GM19452 (cell line): ENCODE measurements around the gene ABHD2.

Experiments
- ATAC-seq: cut with Tn5 transposase; IDR thresholded peaks from one replicate; pipeline ENCODE4 v1.9.1; 2021; ENCODE audit not compliant: unreplicated experiment

ABHD2 gene

DNA sequence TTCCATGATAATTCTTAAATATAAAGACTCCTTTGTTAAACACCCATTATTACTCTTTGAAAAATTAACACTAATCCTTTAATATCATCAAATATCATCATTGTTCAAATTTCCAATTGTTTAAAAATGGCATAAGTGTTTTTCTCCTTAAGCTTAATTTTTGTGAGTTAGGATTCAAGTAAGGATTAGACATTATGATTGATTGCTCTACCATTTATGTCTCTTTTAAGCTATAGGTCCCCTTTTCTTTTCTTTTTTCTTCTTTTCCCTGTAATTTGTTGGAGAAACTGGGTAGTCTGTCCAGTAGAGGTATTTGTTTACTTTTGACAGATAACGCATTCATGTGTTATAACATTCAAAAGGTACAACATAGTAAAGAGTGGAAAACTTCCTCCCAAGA, 9.1 kb downstream of the ABHD2 start:
- no peak for ATAC-seq

DNA sequence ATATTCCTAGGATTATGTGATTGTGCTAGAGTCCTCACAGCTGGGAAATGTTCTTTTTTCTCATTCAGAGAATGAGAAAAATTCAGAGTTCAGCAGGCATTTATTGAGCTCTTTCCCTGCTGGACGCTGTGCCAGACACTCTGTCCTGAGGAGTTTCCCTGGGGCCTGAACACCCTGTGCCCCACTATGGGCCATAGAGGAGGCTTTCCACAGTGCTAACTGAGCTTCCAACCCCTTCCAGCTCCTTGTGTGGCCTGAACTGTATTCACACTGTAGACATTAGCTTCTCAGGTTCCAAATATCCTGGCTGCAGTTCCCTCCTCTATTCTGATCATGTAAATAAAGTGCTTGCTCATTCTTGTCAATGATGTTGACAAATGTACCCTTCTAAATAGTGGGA, 10.0 kb downstream of the ABHD2 start:
- ATAC-seq, result no peak

DNA sequence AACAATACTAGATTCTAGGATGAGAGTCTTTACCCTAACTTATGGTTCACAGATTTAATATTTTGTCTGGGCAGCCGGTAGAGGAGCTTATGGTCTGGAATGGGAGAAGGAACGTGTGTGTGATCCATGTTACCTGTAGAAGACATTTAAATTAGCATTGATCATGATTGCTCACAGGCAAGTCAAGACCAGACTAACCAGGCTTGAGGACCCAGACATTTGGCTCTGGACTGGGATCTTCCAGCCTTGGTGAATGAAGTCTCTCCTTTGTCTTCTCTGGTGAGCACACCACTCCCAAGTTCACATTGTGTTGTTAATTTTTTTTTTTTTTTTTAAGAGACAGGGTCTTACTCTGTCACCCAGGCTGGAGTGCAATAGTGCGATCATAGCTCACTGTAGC, 11.7 kb downstream of the ABHD2 start:
- ATAC-seq, result no peak

DNA sequence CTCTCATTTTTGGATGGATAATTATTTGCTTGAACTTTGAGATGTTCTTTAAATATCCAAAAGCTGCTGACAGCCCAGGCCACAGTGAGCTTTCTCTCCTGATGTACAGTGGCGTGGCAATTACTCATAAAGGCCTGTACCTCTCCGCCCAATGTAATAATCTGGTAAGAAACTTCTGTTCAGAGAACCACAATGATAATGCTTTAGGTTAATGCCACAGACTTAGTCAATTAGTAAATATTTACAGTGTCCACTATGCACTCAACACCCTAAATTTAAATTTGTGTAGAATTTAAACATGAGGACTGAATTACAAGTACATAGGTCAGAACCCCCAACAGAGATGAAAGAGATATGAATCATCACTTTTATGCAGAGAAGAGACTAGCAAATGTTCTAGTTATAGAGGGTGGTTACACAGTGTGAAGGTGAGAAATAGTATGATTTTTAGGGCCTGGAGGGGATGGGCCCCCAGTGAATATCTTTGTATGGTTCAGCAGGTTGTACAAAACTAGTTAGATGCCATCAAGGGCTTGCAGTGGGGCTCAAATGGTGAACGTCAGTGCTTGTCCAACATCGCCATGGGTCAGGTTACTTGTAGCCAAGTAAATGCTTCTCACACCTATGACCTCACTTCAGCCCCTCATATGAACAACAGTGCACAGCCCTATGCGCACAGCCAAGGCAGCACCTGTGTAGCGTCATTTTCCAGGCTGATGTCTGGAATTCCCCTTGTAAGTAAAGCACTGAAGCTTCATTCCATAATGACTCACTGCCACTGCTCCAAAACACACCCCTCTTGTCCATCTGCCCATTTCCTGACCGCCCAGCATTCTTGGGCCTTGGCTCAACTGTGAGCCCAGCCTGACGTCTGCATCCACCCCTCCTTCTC, 13.3 kb downstream of the ABHD2 start:
- no peak for ATAC-seq

DNA sequence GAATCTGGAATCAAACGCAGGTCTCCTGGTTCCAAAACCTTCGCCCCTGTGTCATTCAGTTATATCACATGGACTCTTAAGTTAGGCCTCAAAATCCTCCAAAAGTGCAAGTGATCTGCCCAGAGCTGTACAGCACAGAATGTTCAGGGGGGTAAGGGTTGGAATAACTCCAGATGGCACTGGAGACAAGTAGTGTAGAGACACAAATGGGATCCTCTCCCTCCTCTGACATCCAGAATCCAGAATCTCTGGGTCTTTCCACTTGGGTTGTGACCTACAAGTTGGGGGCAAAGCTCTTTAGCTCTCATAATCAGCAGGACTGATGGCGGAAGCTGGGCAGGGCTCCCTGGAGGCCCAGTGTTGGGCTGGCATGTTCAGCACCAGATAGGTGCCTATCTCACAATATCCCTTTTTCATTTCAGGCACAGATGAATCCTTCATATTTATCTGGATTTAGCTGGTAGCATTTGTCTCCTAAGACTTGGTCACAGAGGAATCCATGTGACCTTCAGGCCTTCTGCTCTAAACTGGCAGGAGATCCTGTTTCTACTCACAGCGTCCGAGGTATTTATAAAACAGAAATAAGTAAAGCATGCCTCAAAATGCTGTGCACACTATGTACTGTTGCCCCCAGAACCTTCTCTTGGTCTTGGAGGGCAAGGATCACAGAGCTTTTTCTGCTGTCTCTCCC, 15.4 kb downstream of the ABHD2 start:
- ATAC-seq, result no peak

DNA sequence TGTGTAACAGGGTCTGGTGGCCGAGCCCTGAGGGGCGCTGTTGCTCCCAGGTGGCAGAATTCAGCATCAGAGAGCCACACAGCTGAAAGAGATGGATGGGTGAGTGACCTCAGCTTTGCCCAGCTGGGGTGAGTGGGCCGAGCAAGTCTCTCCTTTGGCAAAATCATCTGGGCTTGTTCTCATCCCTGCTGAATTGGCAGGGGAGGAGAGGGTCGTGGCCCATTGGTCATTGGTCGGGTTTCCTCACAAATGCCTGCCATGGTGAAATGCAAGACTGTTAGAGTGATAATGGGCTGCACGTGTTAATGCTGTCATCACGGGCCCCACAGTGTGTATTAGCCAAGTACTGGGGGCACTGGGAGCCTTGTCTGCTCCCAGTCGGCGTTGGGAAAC, 15.9 kb downstream of the ABHD2 start:
- no peak for ATAC-seq

DNA sequence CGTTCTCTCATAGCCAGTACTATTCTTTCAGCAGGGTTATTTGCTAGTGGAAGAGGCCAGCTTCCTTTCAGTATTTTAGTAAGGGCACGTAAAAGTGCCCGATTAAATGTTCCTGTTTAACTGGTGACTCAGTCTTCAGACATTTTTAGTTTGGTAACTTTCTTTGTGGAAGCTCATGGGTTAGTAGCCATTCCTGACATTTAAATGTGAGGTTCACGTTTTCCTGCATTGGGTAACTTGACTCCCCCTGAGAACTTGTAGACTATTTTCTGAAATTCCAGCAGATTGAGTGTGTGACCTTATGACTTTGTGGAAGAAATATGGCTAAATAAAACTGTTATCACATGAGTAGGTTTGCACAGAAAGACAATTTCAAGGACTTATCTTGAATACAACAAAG, 16.9 kb downstream of the ABHD2 start:
- no peak for ATAC-seq

DNA sequence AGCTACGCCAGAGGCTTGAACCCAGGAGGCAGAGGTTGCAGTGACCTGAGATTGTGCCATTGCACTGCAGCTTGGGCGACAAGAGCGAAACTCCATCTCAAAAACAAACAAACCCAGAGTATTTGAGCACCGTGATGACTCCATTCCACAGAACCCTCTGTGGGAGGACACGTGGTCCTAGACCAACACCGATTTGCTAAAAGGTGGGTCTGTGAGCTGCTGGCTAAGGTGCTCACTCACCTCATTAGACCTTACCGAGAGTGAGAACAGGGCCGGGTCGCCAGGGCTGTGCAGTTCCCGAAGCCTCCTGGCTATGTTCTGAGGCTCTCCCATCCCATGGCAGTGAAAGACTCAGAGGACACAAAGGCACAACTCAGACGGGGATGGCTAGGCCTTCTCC, 17.9 kb downstream of the ABHD2 start:
- no peak for ATAC-seq

DNA sequence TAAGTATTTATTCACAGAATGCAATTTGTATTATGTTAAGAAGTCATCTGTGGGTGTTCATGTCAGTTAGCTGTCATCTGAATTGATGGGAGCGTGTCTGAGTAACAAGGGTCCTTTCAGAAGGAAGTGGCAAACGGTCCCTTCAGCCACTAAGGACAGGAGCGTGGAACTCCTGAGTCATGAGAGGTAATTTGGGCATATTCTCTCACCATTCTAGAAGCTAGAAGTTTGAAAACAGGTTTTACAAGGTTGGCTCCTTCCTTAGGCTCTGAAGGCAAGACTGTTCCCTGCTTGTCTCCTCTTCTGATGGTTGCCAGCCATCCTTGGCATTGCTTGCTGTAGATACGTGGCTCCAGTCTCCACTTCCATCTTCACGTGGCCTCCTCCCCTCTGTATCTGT, 19.7 kb downstream of the ABHD2 start:
- ATAC-seq, result no peak

DNA sequence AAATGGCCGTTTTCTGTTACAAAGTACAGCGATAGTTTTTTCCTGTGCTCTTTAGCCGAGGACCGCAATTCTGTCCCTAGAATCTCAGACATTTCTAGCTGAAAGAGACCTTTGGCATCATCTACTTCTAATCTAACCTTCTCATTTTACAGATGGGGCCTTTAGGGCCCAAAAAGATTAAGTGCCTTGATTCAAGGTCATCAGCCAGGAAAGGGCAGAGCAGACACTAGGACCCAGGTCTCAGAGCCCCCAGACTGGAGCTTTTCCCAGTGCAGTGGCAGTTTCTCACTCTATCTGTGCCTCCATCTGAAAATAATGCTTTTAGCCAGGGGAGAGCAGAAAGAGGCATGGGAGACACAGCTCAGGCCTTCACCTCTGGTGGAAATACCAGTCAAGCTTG, 20.6 kb downstream of the ABHD2 start:
- no peak for ATAC-seq

DNA sequence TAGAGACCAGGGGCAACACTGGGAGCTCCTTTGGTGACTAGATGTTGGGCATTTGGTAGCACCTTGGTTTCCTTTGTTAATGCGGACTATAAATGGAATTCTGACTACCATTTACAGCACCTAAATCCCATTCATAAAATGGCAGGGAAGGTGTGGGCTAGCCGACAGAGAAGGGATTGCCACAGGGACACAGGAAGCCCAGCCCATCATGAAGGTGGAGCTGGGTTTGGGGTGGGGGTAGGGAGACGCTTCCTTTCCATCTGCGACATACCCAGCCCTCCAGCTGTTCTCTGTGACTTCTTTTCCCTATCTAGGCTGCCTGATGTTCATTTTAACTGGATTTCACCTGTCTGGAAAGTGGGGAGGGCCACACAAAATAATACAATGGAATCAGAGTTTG, 21.0 kb downstream of the ABHD2 start:
- ATAC-seq, result no peak

DNA sequence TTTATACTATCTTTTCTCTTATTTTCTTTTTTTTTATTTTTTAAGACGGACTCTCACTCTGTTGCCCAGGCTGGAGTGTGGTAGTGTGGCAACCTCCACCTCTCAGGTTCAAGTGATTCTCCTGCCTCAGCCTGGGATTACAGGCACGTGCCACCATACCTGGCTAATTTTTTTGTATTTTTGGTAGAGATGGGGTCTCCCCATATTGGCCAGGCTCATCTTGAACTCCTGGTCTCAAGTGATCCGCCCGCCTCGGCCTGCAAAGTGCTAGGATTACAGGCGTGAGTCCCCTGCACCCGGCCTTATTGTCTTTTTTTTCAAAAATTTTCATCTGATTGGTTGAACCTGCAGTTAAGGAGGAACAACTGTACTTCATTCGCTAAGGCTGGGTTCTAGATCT, 21.8 kb downstream of the ABHD2 start:
- ATAC-seq, result no peak

DNA sequence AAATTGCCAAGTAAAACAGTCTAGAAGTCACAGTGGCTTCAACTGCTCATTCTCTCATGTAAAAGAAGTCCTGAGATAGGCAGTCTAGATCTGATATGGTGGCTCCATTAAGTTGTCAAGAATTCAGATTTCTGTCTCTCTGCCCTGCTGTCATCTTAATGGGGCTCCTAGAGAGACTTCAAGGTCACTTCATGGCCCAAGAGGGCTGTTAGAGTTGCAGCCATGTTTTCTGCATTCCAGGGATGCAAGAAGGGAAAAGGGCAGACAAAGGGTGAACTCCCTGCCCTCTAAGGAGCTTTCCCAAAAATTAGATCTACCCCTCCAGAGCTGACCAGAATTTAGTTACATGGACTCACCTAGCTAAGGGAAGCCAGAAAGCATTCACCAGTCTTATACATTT, 23.1 kb downstream of the ABHD2 start:
- ATAC-seq, result no peak

DNA sequence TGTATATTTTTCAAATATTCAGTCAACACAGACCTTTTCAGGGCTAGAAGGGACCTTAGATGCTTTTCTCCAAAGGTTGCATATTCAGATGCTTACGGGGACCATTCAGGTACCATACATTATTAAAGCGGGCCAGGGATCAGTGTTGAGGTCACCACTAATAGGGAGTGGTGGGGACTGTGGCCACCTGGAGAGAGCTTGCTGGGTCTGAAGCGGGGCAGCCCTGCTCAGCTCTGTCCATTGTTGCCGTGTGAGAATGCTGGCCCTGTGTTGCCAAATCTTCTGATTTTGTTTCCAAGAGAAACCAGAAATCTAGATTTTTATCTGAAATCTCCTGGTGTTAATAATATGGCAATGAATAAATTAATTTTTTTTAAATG, 23.7 kb downstream of the ABHD2 start:
- ATAC-seq, result no peak

DNA sequence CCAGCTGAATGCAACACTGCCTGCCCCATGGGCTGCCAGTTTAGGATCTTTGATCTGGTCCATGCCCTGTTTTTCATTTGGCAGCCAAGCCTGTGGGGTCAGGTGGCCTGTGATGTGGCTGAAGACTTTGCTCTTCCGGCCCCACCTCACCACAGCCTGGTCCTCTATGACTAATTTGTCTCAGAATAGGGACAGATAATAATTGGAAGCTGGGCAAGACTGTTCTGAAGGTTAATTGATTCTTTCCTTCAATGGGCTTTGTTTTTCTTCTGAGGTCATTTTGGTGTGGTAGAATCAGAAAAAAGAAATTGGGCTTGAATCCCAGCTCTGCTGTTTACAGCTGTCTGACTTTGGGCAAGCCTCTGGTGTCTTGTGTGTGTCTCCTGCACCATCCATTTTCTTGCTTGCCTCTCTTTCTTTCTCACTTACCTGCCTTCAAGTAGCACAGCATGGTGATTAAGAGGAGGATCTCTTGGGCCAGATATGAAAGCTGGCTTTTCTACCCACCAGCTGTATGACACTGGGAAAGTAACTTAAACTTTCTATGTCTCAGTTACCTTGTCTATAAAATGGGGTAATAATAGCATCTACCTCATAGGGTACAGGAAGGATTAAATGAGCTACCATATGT, 24.2 kb downstream of the ABHD2 start:
- ATAC-seq, result peak; percentile 80

DNA sequence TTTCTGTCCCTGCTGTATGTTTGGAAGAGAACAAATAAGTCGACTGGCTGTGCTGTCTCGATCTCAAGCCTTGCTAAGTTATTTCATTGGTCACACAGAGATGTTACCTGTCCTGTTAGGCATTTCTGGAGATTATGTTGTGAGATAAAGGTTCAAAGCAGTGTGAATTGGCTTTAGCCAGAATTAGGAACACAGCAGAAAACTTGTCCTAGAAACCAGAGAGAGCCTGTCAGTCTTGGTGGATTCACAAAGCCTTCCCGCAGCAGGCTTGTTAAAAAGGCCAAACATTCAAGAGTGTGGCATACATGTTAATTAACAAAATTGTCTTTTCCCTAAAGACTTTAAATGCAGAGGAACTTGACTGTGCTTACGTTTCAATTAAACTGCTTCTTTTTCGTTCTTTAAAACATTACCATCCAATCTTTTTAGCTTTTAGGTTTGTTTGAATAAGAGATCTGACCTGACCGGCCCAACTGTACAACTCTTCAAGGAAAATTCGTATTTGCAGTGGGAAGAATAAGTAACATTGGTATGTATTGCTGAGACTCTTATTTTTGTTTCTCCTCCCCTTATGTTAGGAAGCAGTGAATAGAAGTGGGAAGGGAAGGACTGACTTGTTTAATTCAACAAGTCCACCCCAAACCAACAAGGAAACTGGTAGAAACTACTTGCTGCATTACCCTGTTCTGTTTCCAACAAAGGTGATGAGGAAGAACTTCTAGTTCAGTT, 25.2 kb downstream of the ABHD2 start:
- no peak for ATAC-seq

DNA sequence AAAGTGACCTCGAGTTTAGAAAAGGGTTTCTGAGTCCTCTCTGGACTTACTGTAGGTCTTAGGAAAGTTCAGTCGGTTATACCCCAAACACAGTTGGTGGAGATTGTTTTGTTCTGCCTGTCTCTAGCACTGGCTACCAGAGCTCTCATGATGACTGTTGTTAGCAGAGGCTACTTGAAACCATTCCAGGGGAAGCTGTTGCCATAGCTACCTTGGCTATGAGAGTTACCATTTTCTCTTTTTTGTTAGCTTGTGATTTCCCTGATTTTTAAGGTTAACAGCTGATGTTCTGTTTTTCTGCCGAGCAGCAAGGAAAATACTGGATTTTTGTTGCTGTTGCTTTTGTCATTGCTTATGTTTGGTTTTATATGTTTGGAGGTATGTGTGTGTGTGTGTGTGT, 26.7 kb downstream of the ABHD2 start:
- no peak for ATAC-seq

DNA sequence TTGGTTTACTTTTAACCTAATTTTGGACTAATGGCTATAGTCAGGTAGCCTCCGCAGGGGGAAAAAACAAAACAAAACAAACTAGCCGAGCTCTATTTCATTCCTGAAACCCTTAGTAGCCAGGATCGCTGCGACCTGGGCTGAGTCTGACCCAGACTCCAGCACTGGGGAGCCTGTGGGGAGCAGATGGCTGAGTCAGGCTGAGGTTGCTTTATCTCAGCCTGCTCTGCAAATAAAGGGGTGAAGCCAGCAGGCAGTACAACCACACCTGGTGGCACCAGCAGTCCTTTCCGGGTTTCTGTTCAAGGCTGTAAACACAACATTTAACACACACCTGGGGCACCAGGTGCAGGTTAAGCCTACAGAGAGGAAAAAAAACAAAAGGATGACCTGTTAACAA, 27.3 kb downstream of the ABHD2 start:
- ATAC-seq, result no peak

DNA sequence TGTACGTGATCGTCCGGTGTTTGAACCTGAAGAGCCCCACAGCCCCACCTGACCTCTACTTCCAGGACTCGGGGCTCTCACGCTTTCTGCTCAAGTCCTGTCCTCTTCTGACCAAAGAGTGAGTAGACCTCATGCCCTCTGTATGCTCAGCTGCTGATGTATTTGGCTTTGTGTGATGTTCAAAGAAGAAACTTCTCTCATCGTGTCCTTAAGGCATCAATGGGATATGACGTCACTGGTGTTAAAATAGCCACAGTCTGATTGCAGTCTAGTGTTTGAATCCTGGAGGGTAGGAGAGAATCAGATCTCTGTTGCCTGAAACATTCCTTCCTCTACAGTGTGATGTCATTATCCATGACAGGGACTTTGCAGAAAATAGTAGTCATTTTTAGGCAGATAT, 28.1 kb downstream of the ABHD2 start:
- ATAC-seq, result no peak

DNA sequence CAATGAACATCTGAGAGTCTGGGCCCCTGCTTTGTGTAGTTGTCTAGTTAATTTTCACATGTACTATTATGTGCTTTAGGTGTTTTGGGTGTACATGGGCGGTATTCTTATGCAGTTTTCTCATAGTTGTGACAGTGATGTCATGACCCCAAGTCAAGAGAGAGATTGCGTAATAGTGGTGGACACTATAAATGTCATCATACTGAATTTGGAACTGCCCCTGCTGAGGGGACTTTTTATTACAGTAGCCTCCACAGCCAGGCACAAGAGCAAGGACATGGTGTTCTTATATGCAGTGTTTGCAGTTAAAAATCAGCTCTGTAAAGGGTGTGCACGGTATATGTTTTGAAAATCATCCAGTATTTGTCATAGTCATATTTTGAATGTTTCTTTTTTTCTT, 29.5 kb downstream of the ABHD2 start:
- no peak for ATAC-seq

DNA sequence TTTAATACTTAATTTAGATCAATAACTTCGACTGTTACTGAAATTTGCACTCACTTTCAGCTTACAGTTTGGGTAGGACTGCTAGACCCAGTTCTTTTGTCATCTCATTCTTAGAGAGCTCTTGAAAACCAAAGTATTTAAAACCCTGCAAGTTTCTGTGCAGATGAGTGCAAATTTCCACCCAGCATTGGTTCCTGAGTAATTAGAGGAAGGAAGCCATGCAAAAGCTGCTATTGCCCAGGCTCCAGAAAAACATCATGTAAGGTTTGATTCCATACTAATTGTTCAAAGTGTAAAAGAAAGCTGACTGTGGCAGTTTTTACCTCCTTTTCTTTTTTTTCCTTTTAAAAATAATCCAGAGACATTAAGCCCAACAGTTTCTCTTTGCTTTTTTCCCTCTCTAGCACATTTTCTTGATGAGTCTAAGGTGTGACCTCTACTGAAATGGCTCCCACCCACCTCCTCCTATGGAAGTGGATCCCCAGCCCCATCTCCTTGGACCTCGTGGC, 30.3 kb downstream of the ABHD2 start:
- ATAC-seq, result no peak
